Calu3 (cell line): ENCODE data around the gene PTPRN2. TPM values are rescaled to one million over a fixed set of nuclear protein-coding genes. Genes with fewer than 3 reads are reported as not detected.

Experiments
- BruUV-seq: library from RNA; stranded (reverse); fragments of 400-500 nt; replicated peaks from 2 replicates; lab custom pipeline; 2021; lab: Mats Ljungman, UMichigan
- CTCF ChIA-PET: fragments of 300-600 bp; sonication (Branson Sonifier 250); formaldehyde crosslinking; loops from one replicate; lab custom pipeline; 2022; ENCODE audit warnings: antibody characterized with exemption; lab: Charles Lee
- DNase-seq: peaks from one replicate; pipeline ENCODE4 v3.0.0; 2022
- H3K27ac Mint-ChIP-seq: one replicate; pipeline ENCODE4 v1.8.0; 2022; ENCODE audit warnings: mixed read lengths; ENCODE audit not compliant: unreplicated experiment
- H3K27me3 Mint-ChIP-seq: one replicate; pipeline ENCODE4 v1.8.0; 2022; ENCODE audit warnings: mixed read lengths; ENCODE audit not compliant: unreplicated experiment
- H3K36me3 Mint-ChIP-seq: one replicate; pipeline ENCODE4 v1.8.0; 2022; ENCODE audit warnings: mild to moderate bottlenecking, moderate library complexity, mixed read lengths; ENCODE audit not compliant: insufficient read depth, unreplicated experiment
- H3K4me1 Mint-ChIP-seq: one replicate; pipeline ENCODE4 v1.8.0; 2022; ENCODE audit warnings: mild to moderate bottlenecking, low read depth, mixed read lengths; ENCODE audit not compliant: unreplicated experiment
- H3K4me3 Mint-ChIP-seq: one replicate; pipeline ENCODE4 v1.8.0; 2022; ENCODE audit warnings: mild to moderate bottlenecking, low read depth, moderate library complexity, mixed read lengths; ENCODE audit not compliant: unreplicated experiment
- H3K9me3 Mint-ChIP-seq: one replicate; pipeline ENCODE4 v1.8.0; 2022; ENCODE audit warnings: low read depth, mixed read lengths; ENCODE audit not compliant: unreplicated experiment
- intact Hi-C: fragments of 100-400 bp; cut with micrococcal nuclease; formaldehyde crosslinking; loops from one replicate; pipeline ENCODE4 v1.10.0; 2022; ENCODE audit not compliant: unreplicated experiment
- total RNA-seq: library from RNA; stranded (reverse); gene quantifications from 2 replicates; pipeline ENCODE4 v1.2.3, GENCODE V29; 2022
- TF ChIP-seq, protein P1 (sequence below): fragments of 200-600 bp; IDR thresholded peaks from one replicate; pipeline ENCODE4 v1.8.0; 2022; ENCODE audit warnings: antibody characterized with exemption; ENCODE audit not compliant: unreplicated experiment

Gene PTPRN2
- total RNA-seq, 1 experiment from 2014 or later, result 2.0 TPM

DNA sequence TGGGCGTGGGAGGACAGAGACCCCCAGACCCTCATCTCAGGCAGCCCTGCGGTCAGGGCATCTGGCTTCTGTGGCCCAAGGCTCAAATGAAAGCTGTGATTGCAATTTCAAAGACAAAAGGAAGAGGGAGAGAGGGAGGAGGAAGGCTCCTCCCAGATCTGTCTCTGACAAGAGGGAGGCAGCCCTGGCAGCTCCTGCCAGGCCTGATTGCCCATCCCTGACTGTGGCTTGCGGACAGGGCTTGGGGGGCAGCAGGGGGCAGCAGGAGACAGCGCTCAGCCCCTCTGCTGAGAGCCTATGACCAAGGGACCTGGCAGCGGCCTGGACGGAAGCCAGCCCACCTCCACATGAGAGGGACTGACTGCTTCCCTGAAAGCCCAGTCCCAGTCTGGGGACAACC is 91.8 kb downstream of the PTPRN2 start:
- CTCF ChIA-PET, result interaction anchor here (0.5 kb wide), 1 partner anchor 154 kb away, joined by 3 read pairs; no protein-coding TSS in a partner anchor
- Mint-ChIP-seq H3K27ac (no peak overlapping the region), H3K9me3 (no peaks in the 10 kb centered on the region), H3K4me3 (no peak overlapping the region), H3K36me3 (no peaks in the 10 kb centered on the region), H3K4me1 (no peaks in the 10 kb centered on the region), H3K27me3 (no peaks in the 10 kb centered on the region)
- intact Hi-C loops, result loop anchor here (10.0 kb wide), 1 partner anchor 149 kb away; no protein-coding TSS in a partner anchor
- BruUV-seq, result no TSS peak
- TF ChIP-seq, protein P1, sequence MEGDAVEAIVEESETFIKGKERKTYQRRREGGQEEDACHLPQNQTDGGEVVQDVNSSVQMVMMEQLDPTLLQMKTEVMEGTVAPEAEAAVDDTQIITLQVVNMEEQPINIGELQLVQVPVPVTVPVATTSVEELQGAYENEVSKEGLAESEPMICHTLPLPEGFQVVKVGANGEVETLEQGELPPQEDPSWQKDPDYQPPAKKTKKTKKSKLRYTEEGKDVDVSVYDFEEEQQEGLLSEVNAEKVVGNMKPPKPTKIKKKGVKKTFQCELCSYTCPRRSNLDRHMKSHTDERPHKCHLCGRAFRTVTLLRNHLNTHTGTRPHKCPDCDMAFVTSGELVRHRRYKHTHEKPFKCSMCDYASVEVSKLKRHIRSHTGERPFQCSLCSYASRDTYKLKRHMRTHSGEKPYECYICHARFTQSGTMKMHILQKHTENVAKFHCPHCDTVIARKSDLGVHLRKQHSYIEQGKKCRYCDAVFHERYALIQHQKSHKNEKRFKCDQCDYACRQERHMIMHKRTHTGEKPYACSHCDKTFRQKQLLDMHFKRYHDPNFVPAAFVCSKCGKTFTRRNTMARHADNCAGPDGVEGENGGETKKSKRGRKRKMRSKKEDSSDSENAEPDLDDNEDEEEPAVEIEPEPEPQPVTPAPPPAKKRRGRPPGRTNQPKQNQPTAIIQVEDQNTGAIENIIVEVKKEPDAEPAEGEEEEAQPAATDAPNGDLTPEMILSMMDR, result no peak
- peak; percentile 65 for DNase-seq

DNA sequence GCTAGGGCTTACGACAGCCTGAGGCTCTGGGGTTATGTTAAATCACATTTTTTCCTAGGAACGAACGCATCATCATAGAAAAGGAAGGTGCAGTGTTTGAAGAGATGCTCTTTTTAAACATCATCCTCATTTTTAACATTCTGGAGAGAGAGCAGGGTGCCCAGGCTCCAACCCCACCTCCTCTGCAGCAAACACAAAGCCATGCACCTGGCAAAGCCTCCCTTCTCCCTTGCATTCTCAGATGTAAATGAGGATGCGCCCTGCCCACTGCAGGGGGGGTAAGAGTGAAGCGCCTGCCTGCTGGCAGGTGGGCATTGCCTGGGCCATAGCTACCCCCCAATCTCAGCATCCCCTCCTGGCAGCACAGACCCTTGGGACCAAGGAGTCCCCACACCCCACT is 92.4 kb downstream of the PTPRN2 start:
- no peak overlapping the region for H3K27ac Mint-ChIP-seq
- no peaks in the 10 kb centered on the region for H3K9me3 Mint-ChIP-seq
- no peak for DNase-seq
- intact Hi-C loops, result loop anchor here (10.0 kb wide), 1 partner anchor 150 kb away; no protein-coding TSS in a partner anchor
- H3K36me3 Mint-ChIP-seq, result no peaks in the 10 kb centered on the region
- no TSS peak for BruUV-seq
- CTCF ChIA-PET, result interaction anchor here (0.5 kb wide), 1 partner anchor 154 kb away, joined by 3 read pairs; no protein-coding TSS in a partner anchor
- no peaks in the 10 kb centered on the region for H3K4me1 Mint-ChIP-seq
- no peak overlapping the region for H3K4me3 Mint-ChIP-seq
- no peaks in the 10 kb centered on the region for H3K27me3 Mint-ChIP-seq
- TF ChIP-seq, protein P1, result no peak

DNA sequence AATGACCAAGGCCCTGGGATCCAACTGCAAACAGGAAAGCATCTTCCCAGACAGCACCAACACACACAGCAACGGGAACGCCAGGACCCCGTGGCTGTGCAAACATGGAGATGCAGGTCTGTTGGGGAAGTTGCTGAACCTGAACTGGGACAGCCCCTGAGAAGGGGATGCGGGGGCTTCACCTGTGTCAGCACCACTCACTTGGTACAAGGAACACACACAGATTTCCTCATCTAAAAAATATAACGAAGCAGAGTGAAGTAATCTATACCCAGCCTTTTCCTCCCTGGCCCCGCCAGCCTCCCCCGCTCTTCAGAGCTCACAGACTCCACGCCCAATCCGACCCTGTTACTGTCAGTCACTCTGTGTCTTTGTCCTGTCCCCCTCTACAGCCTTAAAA is 93.0 kb downstream of the PTPRN2 start:
- CTCF ChIA-PET, result no interaction called here
- Mint-ChIP-seq H3K4me3 (no peak overlapping the region), H3K4me1 (no peaks in the 10 kb centered on the region), H3K27ac (no peak overlapping the region), H3K27me3 (no peaks in the 10 kb centered on the region), H3K36me3 (no peaks in the 10 kb centered on the region), H3K9me3 (no peaks in the 10 kb centered on the region)
- TF ChIP-seq, protein P1, result no peak
- no peak for DNase-seq
- intact Hi-C loops, result loop anchor here (10.0 kb wide), 1 partner anchor 150 kb away; no protein-coding TSS in a partner anchor
- BruUV-seq, result no TSS peak

DNA sequence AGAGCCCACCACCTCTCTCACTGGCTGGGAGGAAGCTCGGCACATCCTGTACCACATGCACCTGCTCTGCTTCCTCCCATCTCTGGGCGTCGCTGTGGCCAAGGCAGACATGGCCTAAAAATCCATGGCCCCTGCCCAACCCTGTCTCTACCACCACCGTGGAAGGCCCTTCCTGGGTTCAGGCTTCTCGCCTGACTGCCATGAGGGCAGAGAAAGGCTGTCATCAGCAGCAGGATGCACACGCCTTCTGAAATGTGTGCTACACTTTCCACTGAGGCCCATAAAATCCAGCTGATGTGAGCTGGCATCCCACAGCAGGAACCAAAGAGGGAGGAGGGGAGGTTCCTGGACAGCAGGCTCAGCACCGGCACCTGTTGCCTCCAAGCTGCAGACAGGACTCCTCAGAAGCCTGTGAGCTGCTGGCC is 93.4 kb downstream of the PTPRN2 start:
- Mint-ChIP-seq H3K36me3 (no peaks in the 10 kb centered on the region), H3K4me3 (no peak overlapping the region), H3K4me1 (no peaks in the 10 kb centered on the region), H3K27ac (no peak overlapping the region), H3K9me3 (no peaks in the 10 kb centered on the region), H3K27me3 (no peaks in the 10 kb centered on the region)
- intact Hi-C loops, result loop anchor here (10.0 kb wide), 1 partner anchor 151 kb away; no protein-coding TSS in a partner anchor
- TF ChIP-seq, protein P1, result no peak
- CTCF ChIA-PET, result no interaction called here
- no peak for DNase-seq
- BruUV-seq, result no TSS peak
